Measurements from ENCODE around the gene SARS2.
"Not testable (repeated sequence)": the region's sequence is repeated elsewhere in the genome, so short reads cannot be mapped to it uniquely, and the experiment has no call there.

Gene SARS2

GRCh38 chr19:38945562-38946228 lies 15.1 kb upstream of the SARS2 start:
- DNase-seq (ENCODE audit: low spot score), result no peak

DNA sequence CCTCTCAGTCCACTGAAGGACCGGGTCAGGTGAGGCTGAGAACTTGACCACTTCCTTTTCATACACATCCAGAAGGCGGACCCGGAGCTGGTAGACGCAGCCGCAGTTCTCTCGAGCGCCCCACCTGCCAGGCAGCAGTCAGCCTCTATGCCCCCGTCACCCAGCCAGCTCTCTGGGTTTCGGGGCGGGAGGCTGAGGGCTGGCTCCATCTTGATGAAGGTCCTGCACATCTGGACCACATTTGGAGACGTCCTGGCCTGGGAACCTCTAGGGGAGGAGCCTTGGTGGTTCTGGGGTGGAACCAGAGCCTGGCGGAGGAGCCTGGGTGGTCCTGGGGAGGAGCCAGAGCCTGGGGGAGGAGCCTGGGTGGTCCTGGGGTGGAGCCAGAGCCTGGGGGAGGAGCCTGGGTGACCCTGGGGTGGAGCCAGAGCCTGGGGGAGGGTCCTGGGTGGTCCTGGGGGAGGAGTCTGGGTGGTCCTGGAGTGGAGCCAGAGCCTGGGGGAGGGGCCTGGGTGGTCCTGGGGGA lies 14.5 kb upstream of the SARS2 start:
- DNase-seq (ENCODE audit: low spot score), result no peak

DNA sequence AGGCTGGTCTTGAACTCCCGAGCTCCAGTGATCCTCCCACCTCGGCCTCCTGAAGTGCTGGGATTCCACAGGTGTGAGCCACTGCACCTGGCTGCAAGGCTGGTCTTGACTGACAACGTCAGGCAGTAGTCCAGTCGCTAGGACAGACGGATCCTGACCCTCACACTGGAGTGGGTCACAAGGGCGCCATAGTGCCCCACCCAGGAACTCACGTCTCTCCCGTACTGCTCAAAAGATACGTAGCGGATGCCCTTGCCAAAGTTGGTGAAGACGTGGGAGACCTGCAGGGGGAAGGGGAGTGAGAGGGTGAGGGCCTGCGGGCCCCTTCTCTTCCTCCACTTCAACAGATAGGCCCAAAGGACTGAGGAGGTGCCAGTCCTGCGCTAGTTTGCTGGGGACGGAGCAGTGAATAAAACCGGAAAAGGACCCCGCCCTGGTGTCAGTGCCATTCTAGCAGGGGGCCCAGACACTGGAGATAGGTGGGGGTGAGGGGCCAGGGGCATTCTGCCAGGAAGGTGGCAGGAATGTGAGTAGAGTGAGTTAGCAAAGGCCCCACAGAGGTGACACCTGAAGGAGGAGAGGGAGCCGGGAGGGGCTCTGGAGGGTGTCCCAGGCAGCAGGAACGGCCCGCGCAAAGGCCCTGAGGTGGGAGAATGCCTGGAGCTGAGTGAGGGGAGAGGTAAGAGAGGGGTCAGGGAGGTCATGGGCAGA lies 12.1 kb upstream of the SARS2 start:
- no peak for DNase-seq (ENCODE audit: low spot score)

- no peak for DNase-seq (ENCODE audit: low spot score)
Measured at GRCh38 chr19:38941979-38942378, 11.4 kb upstream of the SARS2 start.

DNA sequence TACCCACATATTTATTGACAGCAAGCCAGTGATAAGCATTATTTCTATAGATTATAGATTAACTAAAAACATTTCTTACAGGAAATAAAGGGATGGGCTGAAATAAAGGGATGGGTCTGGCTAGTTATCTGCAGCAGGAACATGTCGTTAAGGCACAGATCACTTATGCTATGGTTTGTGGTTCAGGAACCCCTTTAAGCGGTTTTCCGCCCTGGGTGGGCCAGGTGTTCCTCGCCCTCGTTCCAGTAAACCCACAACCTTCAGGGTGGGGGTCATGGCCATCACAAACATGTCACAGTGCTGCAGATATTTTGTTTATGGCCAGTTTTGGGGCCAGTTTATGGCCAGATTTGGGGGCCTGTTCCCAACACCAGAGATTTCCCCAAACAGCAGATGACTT lies 10.9 kb upstream of the SARS2 start:
- DNase-seq (ENCODE audit: low spot score), result not testable (repeated sequence)

DNA sequence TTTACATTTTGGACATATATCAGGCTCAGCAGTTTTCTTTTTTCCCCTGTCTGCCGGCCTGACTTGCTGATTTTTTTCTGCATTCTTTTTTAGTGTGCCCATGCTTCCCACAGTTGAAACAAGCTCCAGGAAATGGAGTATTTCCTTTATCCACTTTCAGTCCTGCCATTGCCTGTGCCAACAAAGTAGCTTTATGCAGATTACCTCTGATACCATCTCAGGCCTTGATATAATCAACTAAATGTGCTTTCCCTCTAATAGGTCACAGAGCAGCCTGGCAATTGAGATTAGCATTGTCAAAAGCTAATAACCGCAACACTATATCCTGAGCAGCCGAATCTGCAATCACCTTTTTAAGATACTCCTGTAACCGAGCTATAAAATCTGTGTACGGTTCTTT lies 9.4 kb upstream of the SARS2 start:
- DNase-seq (ENCODE audit: low spot score), result no peak

DNA sequence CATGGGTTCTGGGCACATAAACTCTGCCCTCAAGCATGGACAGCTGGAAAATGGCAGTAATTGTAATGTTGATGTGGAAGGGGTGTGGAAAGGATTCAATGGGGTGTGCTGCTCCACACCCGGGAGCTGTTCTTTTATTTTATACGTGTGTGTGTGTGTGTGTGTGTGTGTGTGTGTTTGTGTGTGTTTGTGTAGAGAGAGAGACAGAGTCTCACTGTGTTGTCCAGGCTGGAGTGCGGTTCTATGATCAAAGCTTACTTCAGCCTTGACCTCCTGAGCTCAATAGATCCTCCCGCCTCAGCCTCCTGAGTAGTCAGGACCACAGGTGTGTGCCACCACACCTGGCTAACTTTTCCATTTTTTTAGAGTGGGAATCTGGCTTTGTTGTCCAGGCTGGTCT lies 3.0 kb upstream of the SARS2 start:
- DNase-seq (ENCODE audit: low spot score), result no peak

DNA sequence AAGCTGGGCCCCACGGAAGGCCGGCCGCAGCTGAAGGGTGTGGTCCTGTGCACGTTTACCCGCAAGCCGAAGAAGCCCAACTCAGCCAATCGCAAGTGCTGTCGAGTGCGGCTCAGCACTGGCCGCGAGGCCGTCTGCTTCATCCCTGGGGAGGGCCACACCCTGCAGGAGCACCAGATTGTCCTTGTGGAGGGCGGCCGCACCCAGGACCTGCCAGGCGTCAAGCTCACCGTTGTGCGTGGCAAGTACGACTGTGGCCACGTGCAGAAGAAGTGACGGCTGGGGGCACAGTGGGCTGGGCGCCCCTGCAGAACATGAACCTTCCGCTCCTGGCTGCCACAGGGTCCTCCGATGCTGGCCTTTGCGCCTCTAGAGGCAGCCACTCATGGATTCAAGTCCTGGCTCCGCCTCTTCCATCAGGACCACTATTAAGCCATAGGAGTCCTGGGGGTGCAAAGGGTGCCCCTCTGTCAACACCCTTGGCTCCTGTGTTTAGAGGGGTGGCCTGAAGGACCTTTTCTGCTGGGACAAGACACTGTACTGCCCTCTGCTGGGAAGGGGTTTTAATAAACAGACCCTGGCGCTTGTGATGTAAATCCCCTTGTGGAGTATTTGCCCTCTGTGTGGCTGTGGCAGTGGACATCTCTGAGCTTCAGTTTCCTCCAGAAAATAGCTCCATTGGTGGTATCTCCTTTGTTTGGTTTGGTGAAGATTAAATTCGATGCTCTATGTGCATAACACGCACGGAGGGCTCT lies 2.0 kb upstream of the SARS2 start:
- peak; percentile 16 for DNase-seq (ENCODE audit: low spot score)

GRCh38 chr19:38931521-38931793 lies 894 bp upstream of the SARS2 start:
- no peak for DNase-seq (ENCODE audit: low spot score)

- DNase-seq (ENCODE audit: low spot score), result peak; percentile 98
Measured at GRCh38 chr19:38930776-38931520, 385 bp upstream of the SARS2 start, which contains the start of gene MRPS12. TSS of gene MRPS12 (plus strand) at chr19:38930944. CDS start at chr19:38931295, 351 bp downstream.

DNA sequence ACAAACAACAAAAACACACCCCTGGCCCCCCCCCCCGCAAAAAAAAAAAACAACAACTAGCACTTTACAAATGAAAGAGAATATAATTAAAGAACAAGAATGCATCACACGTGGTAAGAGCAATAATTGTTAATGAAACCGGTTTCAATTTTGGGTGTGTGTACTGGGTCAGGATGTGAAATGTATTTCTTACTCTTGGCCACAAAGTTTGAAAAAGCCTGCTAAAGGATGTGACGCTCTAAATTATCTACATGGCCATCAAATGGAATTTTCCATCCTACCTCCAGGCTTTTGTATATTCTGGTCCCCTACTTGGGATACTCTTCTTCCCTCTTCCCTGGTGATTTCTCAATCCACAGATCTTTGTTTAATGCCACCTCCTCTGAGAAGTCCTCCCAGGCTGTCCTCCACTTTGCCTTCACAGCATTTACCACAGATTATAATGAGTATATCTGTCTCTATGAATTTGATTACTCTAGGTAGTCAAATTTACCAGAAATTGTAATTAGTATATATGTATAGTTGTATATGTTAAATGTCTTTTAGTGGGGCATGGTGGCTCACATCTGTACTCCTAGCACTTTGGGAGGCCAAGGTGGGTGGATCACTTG lies 2.1 kb downstream of the SARS2 start:
- no peak for DNase-seq (ENCODE audit: low spot score)

- no peak for DNase-seq (ENCODE audit: low spot score)
Measured at GRCh38 chr19:38924388-38924787, 6.2 kb downstream of the SARS2 start.

GRCh38 chr19:38922482-38922881 lies 8.1 kb downstream of the SARS2 start:
- no peak for DNase-seq (ENCODE audit: low spot score)

GRCh38 chr19:38921420-38922274 lies 8.9 kb downstream of the SARS2 start:
- DNase-seq (ENCODE audit: low spot score), result no peak

GRCh38 chr19:38920602-38921419 lies 9.8 kb downstream of the SARS2 start:
- DNase-seq (ENCODE audit: low spot score), result no peak

DNA sequence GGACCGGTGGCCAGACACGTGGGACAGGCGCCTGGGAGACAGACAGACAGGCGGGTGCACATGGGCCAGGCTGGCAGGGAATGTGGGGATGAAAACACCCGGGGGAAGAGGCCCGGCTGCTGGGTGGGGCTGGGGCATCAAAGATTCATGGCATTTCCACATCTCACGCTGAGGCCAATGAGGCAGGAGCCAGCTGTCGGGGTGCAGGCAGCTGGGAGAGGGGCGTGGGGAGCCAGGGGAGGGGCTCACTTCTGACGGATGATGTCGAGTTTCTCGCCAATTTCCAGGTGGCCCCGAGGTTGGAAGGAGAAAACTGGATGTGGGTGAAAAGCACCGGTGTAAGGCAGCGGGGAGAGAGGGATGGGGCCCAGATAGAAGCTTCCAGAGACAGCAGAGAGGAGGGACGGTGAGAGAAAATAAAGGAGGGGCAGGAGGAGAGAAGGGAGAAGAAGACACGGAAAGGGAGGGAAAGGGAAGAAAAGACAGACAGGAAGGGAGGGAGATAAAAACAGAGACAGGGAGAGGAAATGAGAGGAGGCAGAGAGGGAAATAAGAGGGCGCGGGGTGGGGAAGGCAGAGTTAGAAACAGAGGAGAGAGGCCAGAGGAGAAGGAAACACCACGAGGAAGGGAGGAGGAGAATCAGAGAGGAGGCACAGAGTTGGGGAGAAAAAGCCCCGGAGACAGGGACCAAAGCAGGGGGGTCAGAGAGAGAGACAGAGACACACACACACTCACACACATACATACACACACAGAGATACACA lies 10.5 kb downstream of the SARS2 start:
- no peak for DNase-seq (ENCODE audit: low spot score)

- no peak for DNase-seq (ENCODE audit: low spot score)
Measured at GRCh38 chr19:38918526-38918925, 12.0 kb downstream of the SARS2 start.

GRCh38 chr19:38917921-38918491 lies 12.6 kb downstream of the SARS2 start:
- DNase-seq (ENCODE audit: low spot score), result no peak

- DNase-seq (ENCODE audit: low spot score), result no peak
Measured at GRCh38 chr19:38917516-38917915, 13.0 kb downstream of the SARS2 start.
